Psoas muscle (tissue), 8 donors: ENCODE data around the gene LMOD3. TPM values are rescaled to one million over a fixed set of nuclear protein-coding genes. Genes with fewer than 3 reads are reported as not detected.

Experiments
- ATAC-seq, 4 donors: fragments of 200-7000 bp; cut with Tn5 transposase; one replicate each; pipeline ENCODE4 v1.9.1; 2020; ENCODE audit warnings: moderate library complexity in 3 of 4, mild to moderate bottlenecking in 2 of 4
- DNase-seq, 2 donors: peaks; one replicate each; pipeline ENCODE4 v3.0.0-alpha.2; 2020
- H3K27ac ChIP-seq: fragments of 200-600 bp; one replicate; pipeline ENCODE4 v1.8.0; 2022
- H3K27me3 ChIP-seq, 3 donors: fragments of 200-600 bp in 1 of 3; one replicate each; pipeline versions ENCODE4 v1.6.1 to v1.8.0; 2013 to 2022; ENCODE audit warnings: low read length in 2 of 3, mild to moderate bottlenecking in 2 of 3, moderate library complexity in 1 of 3; ENCODE audit not compliant: insufficient read depth in 3 of 3
- H3K36me3 ChIP-seq, 2 donors: fragments of 200-600 bp in 1 of 2; one replicate each; pipeline versions ENCODE4 v1.6.1 to v1.8.0; 2013 to 2022; ENCODE audit warnings: low read depth in 1 of 2, mild to moderate bottlenecking in 1 of 2, moderate library complexity in 1 of 2; ENCODE audit not compliant: insufficient read depth in 1 of 2
- H3K4me1 ChIP-seq: fragments of 200-600 bp; one replicate; pipeline ENCODE4 v1.8.0; 2022
- H3K4me3 ChIP-seq: fragments of 200-600 bp; one replicate; pipeline ENCODE4 v1.8.0; 2022; ENCODE audit warnings: mild to moderate bottlenecking
- H3K9me3 ChIP-seq: fragments of 200-600 bp; one replicate; pipeline ENCODE4 v1.8.0; 2022
- WGBS, 3 donors: extraction: QIAGEN DNeasy Blood & Tissue Kit; methylation state at CpG; one replicate each; pipeline versions ENCODE4 v1.1.6 to v1.1.7; 2013; 5-methylcytosine and 5-hydroxymethylcytosine counted together
- intact Hi-C, 2 donors: fragments of 100-400 bp; cut with DNase I; formaldehyde crosslinking; loops; one replicate each; pipeline versions ENCODE4 v1.11.0 to v1.14.2; 2022
- long read RNA-seq, 2 donors: library from polyadenylated mRNA; unstranded; transcript quantifications; one replicate each; pipeline ENCODE4 v2.0.0, GENCODE V29; 2021
- polyA plus RNA-seq, 3 donors: library from polyadenylated mRNA; stranded (reverse); fragments of 200-250 nt; gene quantifications; one replicate each; pipeline ENCODE4 v1.2.3, GENCODE V29; 2013
- total RNA-seq, 4 donors: library from RNA; stranded (reverse); fragmentation: NEBNext Ultra II Directional in 2 of 4; extraction: Animal tissue kit (Norgen Biotek cat#: 25700) in 2 of 4; gene quantifications; one replicate each; pipeline versions ENCODE4 v1.2.1 to v1.2.4, GENCODE V29; 2021 to 2023
- TF ChIP-seq, protein P1 (sequence below): fragments of 200-600 bp; IDR thresholded peaks from one replicate; pipeline ENCODE4 v1.8.0; 2022; ENCODE audit warnings: antibody characterized with exemption
- donor health status: healthy with polysubstance abuse.
- donor health status: DM: no; HTN: no; CAD: no; lungs with moderate emphysema.
- donor health status: Bipolar disorder and iron deficiency.
- donor health status: healthy.
- donor health status: DM: yes; HTN: yes; CAD: no.
- donor health status: DM: no; HTN: no; CAD: no.
- donor health status: DM: no; HTN: no; CAD: no.
- donor health status: DM: yes; HTN: yes; CAD: no.

Gene LMOD3
- total RNA-seq (100 to 1,000 TPM; 127 to 258 (median 174) TPM), polyA plus RNA-seq (100 to 1,000 TPM in 2 of 3 donors, 1 to 10 TPM in 1; 9.0 to 133 (median 129) TPM)
- long read RNA-seq, donor 1, full-length matches to known transcripts, result 28 of 55 reads
- long read RNA-seq, donor 1, partial matches to known transcripts, result 24 of 55 reads
- long read RNA-seq, donor 1, other reads (novel, unspliced or antisense), result 3 of 55 reads
- long read RNA-seq, donor 2, full-length matches to known transcripts, result 34 of 78 reads
- long read RNA-seq, donor 2, partial matches to known transcripts, result 35 of 78 reads
- long read RNA-seq, donor 2, other reads (novel, unspliced or antisense), result 9 of 78 reads

DNA sequence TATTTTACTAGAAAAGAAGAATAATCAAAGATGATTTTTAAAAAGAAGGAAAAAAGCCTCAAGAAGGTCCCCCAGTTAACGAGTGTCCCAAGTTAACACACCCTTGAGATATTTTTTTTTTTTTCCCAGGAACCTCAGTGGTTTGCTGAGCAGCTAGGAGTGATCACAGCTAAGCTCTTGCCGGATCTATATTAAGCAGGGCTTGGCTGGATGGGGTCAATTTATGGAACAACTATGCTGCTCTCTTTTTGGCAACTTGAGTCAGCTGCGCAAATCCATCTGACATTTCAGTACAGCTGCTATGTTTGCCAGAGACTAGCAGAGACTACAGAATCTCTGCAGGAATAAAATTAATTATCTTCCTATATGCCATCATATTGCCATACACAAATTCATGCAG is at the start of gene LMOD3:
TSS of gene LMOD3 (minus strand) at position 193 of the 400 bp plus-strand sequence. CDS start 209 bp downstream, outside the sequence.
- H3K4me3 ChIP-seq, result peak within 1 kb of the TSS; percentile 65
- peaks cover 0 to 6% of the 10 kb centered on the region in 2 donors for H3K36me3 ChIP-seq
- H3K27ac ChIP-seq, result peak within 1 kb of the TSS; percentile 98
- intact Hi-C loops, result loop anchor here in 1 of 2 donors (2.0 kb wide), 1 partner anchor 20 kb away; no protein-coding TSS in a partner anchor
- DNase-seq (no peak), ATAC-seq (peak; percentile 80 to 85 (median 82))
- peaks cover 38% of the 10 kb centered on the region for H3K4me1 ChIP-seq
- WGBS, 3 donors, result 15 to 31% (median 17%) methylated on average over 3 of the region's 3 CpGs
- no peaks in the 10 kb centered on the region for H3K9me3 ChIP-seq
- TF ChIP-seq, protein P1, sequence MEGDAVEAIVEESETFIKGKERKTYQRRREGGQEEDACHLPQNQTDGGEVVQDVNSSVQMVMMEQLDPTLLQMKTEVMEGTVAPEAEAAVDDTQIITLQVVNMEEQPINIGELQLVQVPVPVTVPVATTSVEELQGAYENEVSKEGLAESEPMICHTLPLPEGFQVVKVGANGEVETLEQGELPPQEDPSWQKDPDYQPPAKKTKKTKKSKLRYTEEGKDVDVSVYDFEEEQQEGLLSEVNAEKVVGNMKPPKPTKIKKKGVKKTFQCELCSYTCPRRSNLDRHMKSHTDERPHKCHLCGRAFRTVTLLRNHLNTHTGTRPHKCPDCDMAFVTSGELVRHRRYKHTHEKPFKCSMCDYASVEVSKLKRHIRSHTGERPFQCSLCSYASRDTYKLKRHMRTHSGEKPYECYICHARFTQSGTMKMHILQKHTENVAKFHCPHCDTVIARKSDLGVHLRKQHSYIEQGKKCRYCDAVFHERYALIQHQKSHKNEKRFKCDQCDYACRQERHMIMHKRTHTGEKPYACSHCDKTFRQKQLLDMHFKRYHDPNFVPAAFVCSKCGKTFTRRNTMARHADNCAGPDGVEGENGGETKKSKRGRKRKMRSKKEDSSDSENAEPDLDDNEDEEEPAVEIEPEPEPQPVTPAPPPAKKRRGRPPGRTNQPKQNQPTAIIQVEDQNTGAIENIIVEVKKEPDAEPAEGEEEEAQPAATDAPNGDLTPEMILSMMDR, result no peak
- no peaks in the 10 kb centered on the region for H3K27me3 ChIP-seq

GRCh38 chr3:69172058-69172457 is 49.7 kb upstream of the LMOD3 start:
- DNase-seq, result no peak
- no peaks in the 10 kb centered on the region for H3K4me1 ChIP-seq
- peaks cover 0 to 9% of the 10 kb centered on the region in 2 donors for H3K36me3 ChIP-seq
- TF ChIP-seq, protein P1, result no peak
- no peak for ATAC-seq
- no peaks in the 10 kb centered on the region for H3K9me3 ChIP-seq
- H3K4me3 ChIP-seq, result no peak overlapping the region
- 96 to 99% (median 98%) methylated on average over 1 of the region's 1 CpG for WGBS, 3 donors
- H3K27me3 ChIP-seq, result no peaks in the 10 kb centered on the region
- intact Hi-C loops, result no loop called here
- no peak overlapping the region for H3K27ac ChIP-seq

- no peaks in the 10 kb centered on the region for H3K4me1 ChIP-seq
- 89 to 100% (median 96%) methylated on average over 1 of the region's 1 CpG for WGBS, 3 donors
- H3K27ac ChIP-seq, result no peak overlapping the region
- no peak overlapping the region for H3K4me3 ChIP-seq
- intact Hi-C loops, result no loop called here
- no peaks in the 10 kb centered on the region for H3K9me3 ChIP-seq
- no peak for ATAC-seq
- no peak for DNase-seq
- TF ChIP-seq, protein P1, result no peak
- H3K36me3 ChIP-seq, result peaks cover 0 to 4% of the 10 kb centered on the region in 2 donors
- H3K27me3 ChIP-seq, result no peaks in the 10 kb centered on the region
Observed at GRCh38 chr3:69166446-69166845, 44.1 kb upstream of the LMOD3 start.

DNA sequence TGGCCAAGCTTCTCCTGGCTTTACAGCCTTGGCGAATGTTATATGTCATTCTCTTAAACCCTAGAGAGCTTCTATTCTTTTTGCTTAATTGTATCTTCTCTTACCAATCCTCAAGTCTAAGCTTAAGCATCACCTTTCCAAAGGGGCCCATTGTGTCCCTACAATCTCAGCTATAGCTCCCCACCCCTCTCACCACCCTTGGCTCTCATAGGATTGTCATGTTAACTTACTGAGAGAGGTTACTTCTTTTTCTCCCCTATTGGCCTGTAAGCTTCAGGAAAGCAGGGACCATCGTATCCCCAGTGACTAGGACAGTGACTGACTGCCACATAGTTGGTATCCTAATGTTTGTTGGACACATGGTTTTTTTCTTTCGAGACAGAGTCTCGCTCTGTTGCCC is 43.3 kb upstream of the LMOD3 start:
- Histone ChIP-seq H3K36me3 (no peaks in the 10 kb centered on the region), H3K27me3 (no peaks in the 10 kb centered on the region), H3K4me1 (no peaks in the 10 kb centered on the region), H3K9me3 (no peaks in the 10 kb centered on the region), H3K4me3 (no peak overlapping the region), H3K27ac (no peak overlapping the region)
- ATAC-seq (no peak), DNase-seq (no peak)
- intact Hi-C loops, result no loop called here
- TF ChIP-seq, protein P1, result no peak
- WGBS, 3 donors, result 95 to 96% (median 96%) methylated on average over 4 of the region's 4 CpGs
